Panc1 (cell line): ENCODE measurements around the gene SPSB3.

Source experiments
- POLR2AphosphoS5 ChIP-seq: IDR thresholded peaks from 2 replicates; pipeline ENCODE4 v1.6.1; 2012; ENCODE audit warnings: mild to moderate bottlenecking, low read depth, low read length, moderate library complexity
- TF ChIP-seq, protein P1 (sequence below): fragments of 450-650 bp; IDR thresholded peaks from 2 replicates; pipeline ENCODE4 v1.5.1; 2017; ENCODE audit warnings: mild to moderate bottlenecking
- TF ChIP-seq, protein P2 (sequence below), 2 experiments: IDR thresholded peaks; 2 replicates each; pipeline ENCODE4 v1.6.1; 2011 to 2012; ENCODE audit warnings: low read depth in 2 of 2, control low read depth in 1 of 2, low read length in 1 of 2, mild to moderate bottlenecking in 1 of 2, moderate library complexity in 1 of 2; ENCODE audit not compliant: insufficient read depth in 1 of 2

DNA sequence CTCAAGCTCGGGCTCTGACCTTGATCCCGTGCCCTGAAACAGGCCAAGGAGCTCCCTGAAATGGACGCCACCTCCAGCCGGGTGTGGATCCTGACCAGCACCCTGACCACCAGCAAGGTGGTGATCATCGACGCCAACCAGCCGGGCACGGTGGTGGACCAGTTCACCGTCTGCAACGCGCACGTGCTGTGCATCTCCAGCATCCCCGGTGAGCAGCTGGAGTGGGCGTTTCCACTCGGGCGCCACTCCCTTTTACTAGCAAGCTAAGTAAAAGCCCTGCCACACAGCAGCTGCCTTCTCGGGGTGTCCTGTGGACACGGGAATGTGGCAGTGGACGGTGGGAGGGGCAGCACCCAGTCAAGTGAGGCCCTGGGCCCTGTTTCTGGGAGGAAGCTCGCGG lies 17.4 kb downstream of the SPSB3 start:
- TF ChIP-seq, protein P1, sequence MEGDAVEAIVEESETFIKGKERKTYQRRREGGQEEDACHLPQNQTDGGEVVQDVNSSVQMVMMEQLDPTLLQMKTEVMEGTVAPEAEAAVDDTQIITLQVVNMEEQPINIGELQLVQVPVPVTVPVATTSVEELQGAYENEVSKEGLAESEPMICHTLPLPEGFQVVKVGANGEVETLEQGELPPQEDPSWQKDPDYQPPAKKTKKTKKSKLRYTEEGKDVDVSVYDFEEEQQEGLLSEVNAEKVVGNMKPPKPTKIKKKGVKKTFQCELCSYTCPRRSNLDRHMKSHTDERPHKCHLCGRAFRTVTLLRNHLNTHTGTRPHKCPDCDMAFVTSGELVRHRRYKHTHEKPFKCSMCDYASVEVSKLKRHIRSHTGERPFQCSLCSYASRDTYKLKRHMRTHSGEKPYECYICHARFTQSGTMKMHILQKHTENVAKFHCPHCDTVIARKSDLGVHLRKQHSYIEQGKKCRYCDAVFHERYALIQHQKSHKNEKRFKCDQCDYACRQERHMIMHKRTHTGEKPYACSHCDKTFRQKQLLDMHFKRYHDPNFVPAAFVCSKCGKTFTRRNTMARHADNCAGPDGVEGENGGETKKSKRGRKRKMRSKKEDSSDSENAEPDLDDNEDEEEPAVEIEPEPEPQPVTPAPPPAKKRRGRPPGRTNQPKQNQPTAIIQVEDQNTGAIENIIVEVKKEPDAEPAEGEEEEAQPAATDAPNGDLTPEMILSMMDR = no peak
- no peak for TF ChIP-seq POLR2AphosphoS5
- TF ChIP-seq, protein P2, sequence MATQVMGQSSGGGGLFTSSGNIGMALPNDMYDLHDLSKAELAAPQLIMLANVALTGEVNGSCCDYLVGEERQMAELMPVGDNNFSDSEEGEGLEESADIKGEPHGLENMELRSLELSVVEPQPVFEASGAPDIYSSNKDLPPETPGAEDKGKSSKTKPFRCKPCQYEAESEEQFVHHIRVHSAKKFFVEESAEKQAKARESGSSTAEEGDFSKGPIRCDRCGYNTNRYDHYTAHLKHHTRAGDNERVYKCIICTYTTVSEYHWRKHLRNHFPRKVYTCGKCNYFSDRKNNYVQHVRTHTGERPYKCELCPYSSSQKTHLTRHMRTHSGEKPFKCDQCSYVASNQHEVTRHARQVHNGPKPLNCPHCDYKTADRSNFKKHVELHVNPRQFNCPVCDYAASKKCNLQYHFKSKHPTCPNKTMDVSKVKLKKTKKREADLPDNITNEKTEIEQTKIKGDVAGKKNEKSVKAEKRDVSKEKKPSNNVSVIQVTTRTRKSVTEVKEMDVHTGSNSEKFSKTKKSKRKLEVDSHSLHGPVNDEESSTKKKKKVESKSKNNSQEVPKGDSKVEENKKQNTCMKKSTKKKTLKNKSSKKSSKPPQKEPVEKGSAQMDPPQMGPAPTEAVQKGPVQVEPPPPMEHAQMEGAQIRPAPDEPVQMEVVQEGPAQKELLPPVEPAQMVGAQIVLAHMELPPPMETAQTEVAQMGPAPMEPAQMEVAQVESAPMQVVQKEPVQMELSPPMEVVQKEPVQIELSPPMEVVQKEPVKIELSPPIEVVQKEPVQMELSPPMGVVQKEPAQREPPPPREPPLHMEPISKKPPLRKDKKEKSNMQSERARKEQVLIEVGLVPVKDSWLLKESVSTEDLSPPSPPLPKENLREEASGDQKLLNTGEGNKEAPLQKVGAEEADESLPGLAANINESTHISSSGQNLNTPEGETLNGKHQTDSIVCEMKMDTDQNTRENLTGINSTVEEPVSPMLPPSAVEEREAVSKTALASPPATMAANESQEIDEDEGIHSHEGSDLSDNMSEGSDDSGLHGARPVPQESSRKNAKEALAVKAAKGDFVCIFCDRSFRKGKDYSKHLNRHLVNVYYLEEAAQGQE (IDR thresholded peaks at IDR 0.05; ENCODE audit: insufficient read depth in 1 of 2, low read depth in 2 of 2, low read length in 1 of 2) = no peak
